Heart left ventricle (tissue), 16 donors: ENCODE results near the gene ERP27. TPM values are rescaled to one million over a fixed set of nuclear protein-coding genes. Genes with fewer than 3 reads are reported as not detected.

Experiments used
- ATAC-seq, 4 donors: fragments of 200-7000 bp; cut with Tn5 transposase; one replicate each; pipeline ENCODE4 v1.9.1; 2020 to 2022; ENCODE audit warnings: moderate library complexity in 4 of 4, mild to moderate bottlenecking in 3 of 4, moderate number of reproducible peaks in 1 of 4
- DNase-seq, 5 donors: peaks; one replicate each; pipeline ENCODE4 v3.0.0-alpha.2; 2020
- H3K27ac ChIP-seq, 12 donors: fragments of 200-600 bp; sonication (generic) in 4 of 12; one replicate each; pipeline versions ENCODE4 v1.5.0 to v1.8.0; 2016 to 2022; ENCODE audit warnings: mild to moderate bottlenecking in 2 of 12
- H3K27me3 ChIP-seq, 9 donors: fragments of 200-600 bp; sonication (generic) in 2 of 9; one replicate each; pipeline versions ENCODE4 v1.5.1 to v1.8.0; 2016 to 2022; ENCODE audit warnings: mild to moderate bottlenecking in 3 of 9
- H3K36me3 ChIP-seq, 9 donors: fragments of 200-600 bp; sonication (generic) in 2 of 9; one replicate each; pipeline versions ENCODE4 v1.5.0 to v1.8.0; 2018 to 2022; ENCODE audit warnings: mild to moderate bottlenecking in 2 of 9
- H3K4me1 ChIP-seq, 12 donors: fragments of 200-600 bp; sonication (generic) in 4 of 12; one replicate each; pipeline versions ENCODE4 v1.5.0 to v1.8.0; 2016 to 2022; ENCODE audit warnings: mild to moderate bottlenecking in 3 of 12
- H3K4me3 ChIP-seq, 12 donors: fragments of 200-600 bp; sonication (generic) in 4 of 12; one replicate each; pipeline versions ENCODE4 v1.5.0 to v1.8.0; 2017 to 2022; ENCODE audit warnings: mild to moderate bottlenecking in 9 of 12, moderate library complexity in 4 of 12
- H3K9me3 ChIP-seq, 12 donors: fragments of 200-600 bp; sonication (generic) in 4 of 12; one replicate each; pipeline versions ENCODE4 v1.5.0 to v1.8.0; 2016 to 2022; ENCODE audit warnings: mild to moderate bottlenecking in 1 of 12
- CTCF ChIP-seq, 12 donors: fragments of 200-600 bp; sonication (generic) in 4 of 12; IDR thresholded peaks; one replicate each; pipeline versions ENCODE4 v1.5.0 to v1.8.0; 2018 to 2022; ENCODE audit warnings: antibody characterized with exemption in 12 of 12, mild to moderate bottlenecking in 5 of 12
- POLR2A ChIP-seq, 2 donors: fragments of 450-650 bp; IDR thresholded peaks; one replicate each; pipeline ENCODE4 v1.6.1; 2017; ENCODE audit warnings: antibody characterized with exemption in 2 of 2, mild to moderate bottlenecking in 2 of 2, moderate library complexity in 2 of 2
- WGBS, 4 donors: extraction: QIAGEN DNeasy Blood & Tissue Kit in 2 of 4; methylation state at CpG; one replicate each; pipeline versions ENCODE4 v1.1.5 to v1.1.7; 2013 to 2018; 5-methylcytosine and 5-hydroxymethylcytosine counted together
- intact Hi-C, 10 donors: fragments of 100-400 bp; cut with DNase I; formaldehyde crosslinking; loops; one replicate each; pipeline versions ENCODE4 v1.11.1 to v1.14.2; 2022
- polyA plus RNA-seq, 2 donors: library from polyadenylated mRNA; stranded (reverse); fragments of 200-250 nt; gene quantifications; one replicate each; pipeline ENCODE4 v1.2.3, GENCODE V29; 2013
- total RNA-seq, 9 donors: library from RNA; depleted of rRNA in 2 of 9; stranded (reverse); fragments of >200 nt in 2 of 9; fragmentation: NEBNext Ultra II Directional in 3 of 9; extraction: Animal tissue kit (Norgen Biotek cat#: 25700) in 3 of 9; gene quantifications; one replicate each; pipeline versions ENCODE4 v1.1.0 to v1.2.4, GENCODE V29; 2016 to 2023
- donor health status: ischemic (EF 13 %, LVEDD 7.1; RV severe dilation, severe dysfunction).
- donor health status: healthy with polysubstance abuse.
- donor health status: DM: no; HTN: yes; CAD: no.
- donor health status: DM: no; HTN: no; CAD: no.
- donor health status: ischemic (EF 25% LVEDD 6.9; RV normal size, moderate dysfunction).
- donor health status: ischemic (EF 25% LVEDD 5.7; RV mildly dilated, moderate dysfunction).
- donor health status: healthy.
- donor health status: DM: yes; HTN: yes; CAD: no.
- donor health status: ischemic (EF 35%, LVEDD 5.7; RV mildly dilated, moderate dysfunction).
- donor health status: nonischemic (EF 11% LVEDD 7.7; RV severe dilation, severe dysfunction).
- donor health status: DM: yes; HTN: yes; CAD: no.
- donor health status: PGD.
- donor health status: ischemic (EF 29% LVEDD 5.4; RV normal size, mild dysfunction).
- donor health status: nonischemic (EF 23%, LVEDD 6.1; RV moderate dilation, normal function).

ERP27 gene
- total and polyA plus RNA-seq, 11 donors: 0.12 to 0.93 (median 0.22) TPM; not detected in 2

- DNase-seq (no peak), ATAC-seq (no peak)
- intact Hi-C loops: no loop called here
- H3K36me3 ChIP-seq: no peaks in the 10 kb centered on the region
- H3K4me3 ChIP-seq: no peak within 1 kb of the TSS
- H3K9me3 ChIP-seq: no peaks in the 10 kb centered on the region
- peaks cover 0 to 29% (median 0%) of the 10 kb centered on the region in 12 donors for H3K4me1 ChIP-seq
- no peak within 1 kb of the TSS for H3K27ac ChIP-seq
- TF ChIP-seq CTCF (IDR thresholded peaks at IDR 0.05) (no peak), POLR2A (IDR thresholded peaks at IDR 0.05) (no peak)
- H3K27me3 ChIP-seq: no peaks in the 10 kb centered on the region
- 85 to 95% (median 93%) methylated on average over 2 of the region's 2 CpGs for WGBS, 4 donors
Observed at GRCh38 chr12:14972816-14973215, 34.5 kb upstream of the ERP27 start, which contains the start of gene PDE6H. TSS of gene PDE6H (plus strand) at chr12:14973042. CDS start at chr12:14978013, 4,971 bp downstream.

- H3K4me1 ChIP-seq: peaks cover 0 to 18% (median 0%) of the 10 kb centered on the region in 12 donors
- no peaks in the 10 kb centered on the region for H3K9me3 ChIP-seq
- no peaks in the 10 kb centered on the region for H3K27me3 ChIP-seq
- ATAC-seq: no peak
- TF ChIP-seq CTCF (IDR thresholded peaks at IDR 0.05) (no peak), POLR2A (IDR thresholded peaks at IDR 0.05) (no peak)
- DNase-seq: no peak
- H3K36me3 ChIP-seq: no peaks in the 10 kb centered on the region
- H3K27ac ChIP-seq: no peak overlapping the region
- 65 to 88% (median 78%) methylated on average over 4 of the region's 4 CpGs for WGBS, 4 donors
- H3K4me3 ChIP-seq: no peak overlapping the region
- intact Hi-C loops: no loop called here
Observed at GRCh38 chr12:14970473-14970872, 32.1 kb upstream of the ERP27 start.

- 44 to 59% (median 46%) methylated on average over 3 of the region's 3 CpGs for WGBS, 4 donors
- intact Hi-C loops: no loop called here
- Histone ChIP-seq H3K36me3 (no peaks in the 10 kb centered on the region), H3K4me1 (peaks cover 0 to 14% (median 0%) of the 10 kb centered on the region in 12 donors), H3K27me3 (no peaks in the 10 kb centered on the region), H3K27ac (no peak overlapping the region), H3K4me3 (no peak overlapping the region), H3K9me3 (no peaks in the 10 kb centered on the region)
- ATAC-seq: no peak
- DNase-seq: no peak
- TF ChIP-seq CTCF (IDR thresholded peaks at IDR 0.05): no peak
- TF ChIP-seq POLR2A (IDR thresholded peaks at IDR 0.05): no peak
Observed at GRCh38 chr12:14968478-14968877, 30.1 kb upstream of the ERP27 start.

GRCh38 chr12:14965221-14965620, 26.9 kb upstream of the ERP27 start:
- no peaks in the 10 kb centered on the region for H3K27me3 ChIP-seq
- H3K4me3 ChIP-seq: no peak overlapping the region
- DNase-seq (no peak), ATAC-seq (no peak)
- H3K9me3 ChIP-seq: no peaks in the 10 kb centered on the region
- H3K27ac ChIP-seq: no peak overlapping the region
- H3K4me1 ChIP-seq: peaks cover 0 to 36% (median 7%) of the 10 kb centered on the region in 12 donors
- intact Hi-C loops: no loop called here
- no peaks in the 10 kb centered on the region for H3K36me3 ChIP-seq
- TF ChIP-seq CTCF (IDR thresholded peaks at IDR 0.05): no peak
- TF ChIP-seq POLR2A (IDR thresholded peaks at IDR 0.05): no peak
- 93 to 99% (median 97%) methylated on average over 2 of the region's 2 CpGs for WGBS, 4 donors
